ENCODE data around the gene MS4A18.

DNA sequence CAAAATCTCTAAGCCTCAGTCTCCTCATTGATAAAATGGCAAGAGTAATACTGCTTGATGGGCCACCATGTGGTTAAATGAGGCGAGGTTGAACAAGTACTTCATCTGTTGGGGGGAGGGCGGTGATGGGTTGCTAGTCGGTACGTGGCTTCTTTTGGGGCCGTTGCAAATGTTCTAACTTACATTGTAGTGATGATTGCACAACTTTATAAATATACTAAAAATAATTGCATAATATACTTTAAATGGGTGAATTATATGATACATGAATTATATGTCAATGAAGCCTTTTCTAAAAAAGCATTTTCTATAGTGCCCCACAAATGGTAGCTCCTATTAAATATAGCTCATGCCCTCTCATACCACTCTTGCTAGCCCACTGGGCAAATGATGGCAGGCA, 18.6 kb upstream of the MS4A18 start:
- TF ChIP-seq EZH2 (IDR thresholded peaks at IDR 0.05; ENCODE audit: borderline replicate concordance) (no peak), EZH2phosphoT487 (IDR thresholded peaks at IDR 0.05; ENCODE audit: low read depth, severe bottlenecking, unreplicated experiment) (no peak), CTCF (IDR thresholded peaks at IDR 0.05; ENCODE audit: poor library complexity) (no peak)
